Endothelial cell of umbilical vein (primary cell): ENCODE measurements around the gene ALKBH8.

ENCODE experiments used
- CTCF ChIP-seq, 2 donors: IDR thresholded peaks; 1 replicate in 1 of 2; 2 replicates in 1 of 2; pipeline ENCODE4 v1.5.1; 2011; ENCODE audit warnings: low read length in 2 of 2, mild to moderate bottlenecking in 2 of 2, moderate library complexity in 2 of 2, control low read depth in 1 of 2, inconsistent platforms in 1 of 2, low read depth in 1 of 2; ENCODE audit not compliant: insufficient read depth in 1 of 2; ENCODE audit errors: extremely low read depth in 1 of 2
- GATA2 ChIP-seq: IDR thresholded peaks from 2 replicates; pipeline ENCODE4 v1.7.0; 2011; ENCODE audit warnings: low read depth, mild to moderate bottlenecking, moderate library complexity, mixed read lengths, low read length; ENCODE audit not compliant: insufficient read length, insufficient read depth
- MYC ChIP-seq: IDR thresholded peaks from one replicate; pipeline ENCODE4 v1.6.1; 2011; ENCODE audit warnings: mild to moderate bottlenecking, low read depth, low read length

- no peak for TF ChIP-seq CTCF (IDR thresholded peaks at IDR 0.05; ENCODE audit: extremely low read depth in 1 of 2, insufficient read depth in 1 of 2, low read depth in 1 of 2, low read length in 2 of 2)
- no peak for TF ChIP-seq MYC
- TF ChIP-seq GATA2: no peak
Measured at GRCh38 chr11:107468596-107468995, 96.9 kb downstream of the ALKBH8 start.
